Parathyroid adenoma (tissue), 2 donors: ENCODE data around the gene TMC7.

Source experiments
- H2AFZ ChIP-seq: fragments of 300-600 bp; sonication (generic); one replicate; pipeline ENCODE4 v1.7.0; 2017; ENCODE audit warnings: antibody characterized with exemption, mild to moderate bottlenecking
- H3K27ac ChIP-seq: fragments of 300-600 bp; sonication (generic); one replicate; pipeline ENCODE4 v1.7.0; 2017
- H3K27me3 ChIP-seq: fragments of 300-600 bp; sonication (generic); one replicate; pipeline ENCODE4 v1.7.0; 2017; ENCODE audit warnings: low read length; ENCODE audit not compliant: control insufficient read depth, insufficient read depth
- H3K36me3 ChIP-seq: fragments of 300-600 bp; sonication (generic); one replicate; pipeline ENCODE4 v1.7.0; 2017; ENCODE audit warnings: low read length; ENCODE audit not compliant: control insufficient read depth, insufficient read depth
- H3K4me1 ChIP-seq: fragments of 300-600 bp; sonication (generic); one replicate; pipeline ENCODE4 v1.7.0; 2017; ENCODE audit warnings: control low read depth
- H3K4me2 ChIP-seq: fragments of 300-600 bp; sonication (generic); one replicate; pipeline ENCODE4 v1.7.0; 2017; ENCODE audit warnings: low read length
- H3K4me3 ChIP-seq: fragments of 300-600 bp; sonication (generic); one replicate; pipeline ENCODE4 v1.7.0; 2017; ENCODE audit warnings: low read depth, low read length
- H3K79me2 ChIP-seq: fragments of 300-600 bp; sonication (generic); one replicate; pipeline ENCODE4 v1.7.0; 2017; ENCODE audit warnings: control low read depth
- H3K9ac ChIP-seq: fragments of 300-600 bp; sonication (generic); one replicate; pipeline ENCODE4 v1.7.0; 2017; ENCODE audit warnings: mild to moderate bottlenecking
- H3K9me3 ChIP-seq: fragments of 300-600 bp; sonication (generic); one replicate; pipeline ENCODE4 v1.7.0; 2017; ENCODE audit warnings: low read length; ENCODE audit not compliant: control insufficient read depth
- TF ChIP-seq, protein P1 (sequence below): fragments of 300-600 bp; sonication (generic); IDR thresholded peaks from one replicate; pipeline ENCODE4 v1.7.0; 2017; ENCODE audit warnings: antibody characterized with exemption, mild to moderate bottlenecking
- donor health status: primary hyperparathyroidism.

The TMC7 gene

DNA sequence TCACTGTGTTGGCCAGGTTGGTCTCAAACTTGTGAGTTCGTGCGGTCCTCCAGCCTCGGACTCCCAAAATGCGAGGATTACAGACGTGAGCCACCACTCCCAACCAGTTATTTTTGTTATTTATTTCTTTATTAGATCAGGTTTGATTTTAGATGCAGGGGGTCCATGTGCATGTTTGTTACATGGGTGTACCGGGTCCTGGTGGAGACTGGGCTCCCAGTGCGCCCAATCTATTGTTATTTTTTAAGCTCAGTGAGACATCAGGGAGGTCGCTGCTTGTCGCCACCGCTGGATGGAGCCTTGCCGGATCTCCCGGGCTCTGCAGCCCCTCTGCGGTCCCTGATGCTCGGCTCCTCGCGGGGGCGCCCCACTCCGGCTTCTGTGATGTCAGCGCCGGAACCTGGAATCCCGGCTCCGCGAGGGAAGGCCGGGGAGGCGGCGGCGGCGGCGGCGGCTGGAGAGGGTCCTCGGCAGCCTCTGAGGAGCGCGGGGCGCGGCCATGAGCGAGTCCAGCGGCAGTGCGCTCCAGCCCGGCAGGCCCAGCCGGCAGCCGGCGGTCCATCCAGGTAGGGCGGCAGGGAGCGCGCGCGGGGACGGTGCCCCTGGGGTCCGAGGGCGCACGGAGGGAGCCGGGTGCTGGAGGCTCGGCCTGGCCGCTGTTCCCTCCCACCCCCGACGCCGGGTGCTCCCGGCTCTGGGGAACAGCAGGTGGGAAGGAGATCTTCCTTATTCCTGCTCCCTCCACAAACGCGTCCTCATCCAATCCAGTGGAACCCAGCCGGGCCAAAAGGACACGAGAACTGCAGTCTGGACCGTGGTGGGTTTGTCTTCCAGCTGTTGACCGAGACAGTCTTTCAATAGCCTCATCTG is at the start of gene TMC7:
TSS of gene TMC7 (plus strand) at position 370 of the 870 bp plus-strand sequence. CDS start at position 500, 130 bp downstream.
- H3K4me3 ChIP-seq, result peak within 1 kb of the TSS; percentile 54
- no peak within 1 kb of the TSS for H3K9ac ChIP-seq
- no peaks in the 10 kb centered on the region for H3K36me3 ChIP-seq
- H3K4me1 ChIP-seq, result no peaks in the 10 kb centered on the region
- no peak within 1 kb of the TSS for H3K27ac ChIP-seq
- no peaks in the 10 kb centered on the region for H3K9me3 ChIP-seq
- peak within 1 kb of the TSS; percentile 64 for H3K4me2 ChIP-seq
- no peaks in the 10 kb centered on the region for H3K79me2 ChIP-seq
- TF ChIP-seq, protein P1, sequence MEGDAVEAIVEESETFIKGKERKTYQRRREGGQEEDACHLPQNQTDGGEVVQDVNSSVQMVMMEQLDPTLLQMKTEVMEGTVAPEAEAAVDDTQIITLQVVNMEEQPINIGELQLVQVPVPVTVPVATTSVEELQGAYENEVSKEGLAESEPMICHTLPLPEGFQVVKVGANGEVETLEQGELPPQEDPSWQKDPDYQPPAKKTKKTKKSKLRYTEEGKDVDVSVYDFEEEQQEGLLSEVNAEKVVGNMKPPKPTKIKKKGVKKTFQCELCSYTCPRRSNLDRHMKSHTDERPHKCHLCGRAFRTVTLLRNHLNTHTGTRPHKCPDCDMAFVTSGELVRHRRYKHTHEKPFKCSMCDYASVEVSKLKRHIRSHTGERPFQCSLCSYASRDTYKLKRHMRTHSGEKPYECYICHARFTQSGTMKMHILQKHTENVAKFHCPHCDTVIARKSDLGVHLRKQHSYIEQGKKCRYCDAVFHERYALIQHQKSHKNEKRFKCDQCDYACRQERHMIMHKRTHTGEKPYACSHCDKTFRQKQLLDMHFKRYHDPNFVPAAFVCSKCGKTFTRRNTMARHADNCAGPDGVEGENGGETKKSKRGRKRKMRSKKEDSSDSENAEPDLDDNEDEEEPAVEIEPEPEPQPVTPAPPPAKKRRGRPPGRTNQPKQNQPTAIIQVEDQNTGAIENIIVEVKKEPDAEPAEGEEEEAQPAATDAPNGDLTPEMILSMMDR, result peak; percentile 69
- H3K27me3 ChIP-seq, result no peaks in the 10 kb centered on the region
- peak within 1 kb of the TSS; percentile 80 for H2AFZ ChIP-seq

DNA sequence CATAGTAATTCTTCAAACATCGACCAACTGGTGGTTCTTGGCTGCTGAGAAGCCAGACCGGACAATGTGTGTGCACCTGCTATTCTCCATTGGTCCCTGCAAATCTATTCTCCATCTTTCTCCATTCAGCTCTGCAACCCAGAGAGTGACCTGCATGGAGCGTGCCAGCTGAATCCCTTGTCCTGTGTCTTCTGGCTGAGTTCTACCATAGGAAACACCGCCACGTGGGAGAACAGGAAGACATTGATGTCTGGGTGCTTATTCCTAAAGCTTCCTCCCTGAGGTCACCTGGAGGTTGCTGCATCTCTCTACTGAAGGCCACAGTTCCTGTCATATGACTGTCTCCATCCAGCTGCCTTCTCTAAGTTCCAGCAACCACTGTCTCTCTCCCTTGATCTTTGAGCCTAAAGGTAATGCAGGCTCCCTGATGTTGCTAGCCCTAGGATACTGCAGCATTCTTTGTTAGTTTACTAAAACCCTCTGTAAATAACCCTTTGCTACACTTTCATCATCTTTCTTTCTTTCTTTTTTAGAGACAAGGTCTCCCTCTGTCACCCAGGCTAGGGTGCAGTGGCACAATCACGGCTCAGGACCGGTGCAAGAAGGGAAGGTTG is 46.9 kb upstream of the TMC7 start:
- Histone ChIP-seq H3K9me3 (no peaks in the 10 kb centered on the region), H3K9ac (no peak overlapping the region), H3K4me2 (no peak overlapping the region), H3K36me3 (no peaks in the 10 kb centered on the region), H3K4me1 (no peaks in the 10 kb centered on the region), H3K27me3 (no peaks in the 10 kb centered on the region), H3K27ac (no peak overlapping the region), H3K79me2 (no peaks in the 10 kb centered on the region), H3K4me3 (no peak overlapping the region), H2AFZ (no peak overlapping the region)
- TF ChIP-seq, protein P1, result no peak

DNA sequence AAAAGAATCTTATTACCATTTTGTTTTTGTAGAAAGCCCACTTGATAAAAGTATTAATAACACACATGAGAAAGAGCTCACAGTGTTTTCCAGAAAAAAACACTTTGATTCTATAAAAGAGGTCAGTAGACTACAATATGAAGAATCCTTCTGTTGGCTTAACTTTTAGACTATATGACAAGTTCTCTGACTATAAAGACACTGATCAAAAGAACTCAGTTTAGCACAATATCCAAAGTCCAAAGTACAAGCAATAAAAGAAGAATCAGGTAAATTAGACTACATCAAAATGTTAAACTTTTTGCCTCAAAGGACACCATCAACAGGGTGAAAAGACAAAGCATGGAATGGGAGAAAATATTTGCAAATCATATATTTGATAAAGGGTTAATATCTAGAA is 46.3 kb upstream of the TMC7 start:
- Histone ChIP-seq H3K4me3 (no peak overlapping the region), H3K27me3 (no peaks in the 10 kb centered on the region), H3K4me2 (no peak overlapping the region)

DNA sequence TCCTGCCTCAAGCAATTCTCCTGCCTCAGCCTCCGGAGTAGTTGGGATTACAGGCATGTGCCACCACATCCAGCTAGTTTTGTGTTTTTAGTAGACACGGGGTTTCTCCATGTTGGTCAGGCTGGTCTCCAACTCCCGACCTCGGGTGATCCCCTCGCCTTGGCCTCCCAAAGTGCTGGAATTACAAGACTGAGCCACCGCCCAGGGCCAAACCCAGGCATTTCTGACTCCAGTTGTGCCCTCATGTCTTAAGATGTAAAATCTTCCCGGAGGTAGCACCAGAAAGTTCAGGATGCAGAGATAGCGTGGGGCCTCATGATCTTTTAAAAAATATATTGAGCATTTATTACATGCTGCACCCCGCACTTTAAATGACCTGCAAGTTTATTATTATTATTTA is 44.7 kb upstream of the TMC7 start:
- H3K4me1 ChIP-seq, result no peaks in the 10 kb centered on the region
- no peak overlapping the region for H3K27ac ChIP-seq
- H3K9me3 ChIP-seq, result no peaks in the 10 kb centered on the region
- H3K4me3 ChIP-seq, result no peak overlapping the region
- H3K9ac ChIP-seq, result no peak overlapping the region
- TF ChIP-seq, protein P1, result no peak
- H3K79me2 ChIP-seq, result no peaks in the 10 kb centered on the region
- no peak overlapping the region for H3K4me2 ChIP-seq
- no peak overlapping the region for H2AFZ ChIP-seq
- H3K27me3 ChIP-seq, result no peaks in the 10 kb centered on the region
- H3K36me3 ChIP-seq, result no peaks in the 10 kb centered on the region

More for the DNA sequence above, 46.3 kb upstream of the TMC7 start:
- no peak overlapping the region for H3K27ac ChIP-seq
- no peak overlapping the region for H2AFZ ChIP-seq
- H3K9me3 ChIP-seq, result no peaks in the 10 kb centered on the region
- H3K79me2 ChIP-seq, result no peaks in the 10 kb centered on the region
- TF ChIP-seq, protein P1, result no peak
- no peaks in the 10 kb centered on the region for H3K4me1 ChIP-seq
- no peaks in the 10 kb centered on the region for H3K36me3 ChIP-seq
- H3K9ac ChIP-seq, result no peak overlapping the region
